Cardiac fibroblast (primary cell): ENCODE results near the gene ESAM.

Experiments
- DNase-seq, 2 donors: peaks; one replicate each; pipeline versions ENCODE4 v3.0.0 to v3.0.0-alpha.2; 2010; ENCODE audit warnings: low read depth in 2 of 2
- H3K4me3 ChIP-seq, 2 donors: replicated peaks in 1 of 2; 1 replicate in 1 of 2; 2 replicates in 1 of 2; pipeline ENCODE4 v1.5.1; 2011; ENCODE audit warnings: low read depth in 2 of 2, low read length in 2 of 2, mild to moderate bottlenecking in 2 of 2, moderate library complexity in 1 of 2
- TF ChIP-seq, protein P1 (sequence below): IDR thresholded peaks from one replicate; pipeline ENCODE4 v1.5.1; 2011; ENCODE audit warnings: low read depth, mild to moderate bottlenecking, low read length, inconsistent platforms

ESAM gene

DNA sequence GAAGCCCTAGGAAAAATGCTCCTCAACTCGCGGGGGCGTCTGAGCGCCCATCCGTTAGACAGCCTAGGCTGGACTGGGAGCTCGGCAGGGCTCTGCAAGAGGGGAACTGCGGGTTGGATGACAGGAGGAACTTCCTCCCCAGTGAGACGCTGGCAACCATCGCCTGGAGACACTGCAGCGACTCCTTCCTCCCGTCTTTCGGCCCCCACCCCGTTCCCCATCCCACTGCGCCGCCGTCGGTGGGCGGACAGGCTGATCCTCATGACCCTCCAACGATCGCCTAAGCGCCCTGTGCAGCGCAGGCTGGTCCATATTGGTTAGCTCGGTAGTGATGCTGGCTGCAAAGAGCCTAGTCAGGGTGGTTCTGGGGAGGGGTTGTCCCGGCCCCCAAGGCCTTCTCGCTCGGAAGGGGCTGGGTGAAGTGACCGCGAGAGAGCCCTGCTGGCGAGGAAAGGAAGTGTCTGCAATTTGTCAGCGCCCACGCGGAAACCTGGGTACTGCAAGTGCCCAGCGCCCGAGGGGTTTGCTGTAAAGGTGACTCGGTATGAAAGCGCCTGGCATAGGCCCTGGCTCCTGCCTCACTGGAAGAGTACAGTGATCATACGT is 21.7 kb downstream of the ESAM start:
- DNase-seq, result peak; percentile 31 to 40
- H3K4me3 ChIP-seq, result peak overlapping the region; percentile 58 to 62
- TF ChIP-seq, protein P1, sequence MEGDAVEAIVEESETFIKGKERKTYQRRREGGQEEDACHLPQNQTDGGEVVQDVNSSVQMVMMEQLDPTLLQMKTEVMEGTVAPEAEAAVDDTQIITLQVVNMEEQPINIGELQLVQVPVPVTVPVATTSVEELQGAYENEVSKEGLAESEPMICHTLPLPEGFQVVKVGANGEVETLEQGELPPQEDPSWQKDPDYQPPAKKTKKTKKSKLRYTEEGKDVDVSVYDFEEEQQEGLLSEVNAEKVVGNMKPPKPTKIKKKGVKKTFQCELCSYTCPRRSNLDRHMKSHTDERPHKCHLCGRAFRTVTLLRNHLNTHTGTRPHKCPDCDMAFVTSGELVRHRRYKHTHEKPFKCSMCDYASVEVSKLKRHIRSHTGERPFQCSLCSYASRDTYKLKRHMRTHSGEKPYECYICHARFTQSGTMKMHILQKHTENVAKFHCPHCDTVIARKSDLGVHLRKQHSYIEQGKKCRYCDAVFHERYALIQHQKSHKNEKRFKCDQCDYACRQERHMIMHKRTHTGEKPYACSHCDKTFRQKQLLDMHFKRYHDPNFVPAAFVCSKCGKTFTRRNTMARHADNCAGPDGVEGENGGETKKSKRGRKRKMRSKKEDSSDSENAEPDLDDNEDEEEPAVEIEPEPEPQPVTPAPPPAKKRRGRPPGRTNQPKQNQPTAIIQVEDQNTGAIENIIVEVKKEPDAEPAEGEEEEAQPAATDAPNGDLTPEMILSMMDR, result peak; percentile 61

GRCh38 chr11:124739479-124740276 is 22.4 kb downstream of the ESAM start, which contains the start of gene NRGN:
Gene NRGN, plus strand, starts transcription at chr11:124739942. Its CDS starts 143 bp downstream, at chr11:124740085.
- TF ChIP-seq, protein P1, result no peak

DNA sequence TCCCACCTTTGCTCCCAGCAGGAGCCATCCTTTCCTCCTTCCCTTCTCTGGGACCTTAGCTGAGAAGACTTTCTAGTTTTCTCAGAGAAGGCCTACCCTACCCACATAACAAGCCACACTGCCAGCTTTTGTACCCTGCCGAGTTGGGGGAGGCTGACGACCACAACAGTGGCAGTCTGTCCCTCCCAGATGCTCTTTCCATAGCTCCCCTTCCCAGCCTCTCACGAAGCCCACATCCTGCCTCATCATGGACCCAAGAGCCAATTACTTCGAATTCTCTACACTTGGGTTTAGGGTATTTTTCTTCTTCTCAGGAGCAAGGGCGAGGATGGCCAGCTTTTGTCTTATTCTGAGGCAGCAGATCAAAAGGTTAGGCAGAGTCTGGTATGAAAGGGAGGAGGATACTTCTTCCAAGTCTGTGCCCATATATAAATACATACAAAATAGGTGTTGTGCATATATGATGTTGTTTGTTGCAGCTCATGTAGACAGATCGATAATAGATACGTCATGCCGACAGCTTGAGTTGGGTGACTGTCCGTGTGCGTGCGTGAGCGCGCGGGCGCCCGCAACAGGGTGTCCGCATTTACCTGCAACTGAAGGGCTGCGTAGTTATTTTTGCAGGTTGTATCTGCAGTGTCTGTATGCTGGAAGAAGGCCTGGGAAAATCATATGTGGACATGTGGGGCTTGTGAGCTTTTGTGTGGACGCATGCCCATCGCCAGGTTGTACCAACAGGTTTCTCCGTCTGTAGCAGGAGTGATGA is 23.2 kb downstream of the ESAM start:
- no peak for DNase-seq
- peak overlapping the region; percentile 58 to 62 for H3K4me3 ChIP-seq
- TF ChIP-seq, protein P1, result no peak

More at GRCh38 chr11:124739479-124740276, 22.4 kb downstream of the ESAM start, which contains the start of gene NRGN:
- peak; percentile 84 to 89 for DNase-seq
- H3K4me3 ChIP-seq, result peak within 1 kb of the TSS; percentile 58 to 62

GRCh38 chr11:124737638-124738305 is 24.3 kb downstream of the ESAM start:
- no peak for DNase-seq
- TF ChIP-seq, protein P1, result no peak
- H3K4me3 ChIP-seq, result no peak overlapping the region

DNA sequence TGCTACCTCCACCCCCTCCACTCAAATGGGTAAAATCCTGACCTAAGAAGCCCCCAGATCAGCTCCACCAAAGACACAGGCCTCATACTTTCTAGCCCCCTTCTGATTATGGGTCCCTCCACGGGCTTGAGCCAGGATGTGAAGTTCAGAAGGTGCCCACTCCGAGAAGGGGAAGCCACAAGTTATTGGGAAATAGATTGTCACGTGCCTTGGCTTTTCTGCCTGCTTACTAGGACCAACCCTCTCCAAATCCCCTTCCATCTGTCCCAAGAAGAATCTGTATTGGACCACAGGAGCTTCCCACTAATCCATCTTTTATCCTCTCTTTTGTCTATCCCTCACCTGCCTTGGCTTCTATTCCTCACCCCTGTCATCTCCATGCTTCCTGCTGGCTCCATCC is 25.4 kb downstream of the ESAM start:
- no peak overlapping the region for H3K4me3 ChIP-seq
- no peak for DNase-seq
- TF ChIP-seq, protein P1, result no peak

- H3K4me3 ChIP-seq, result no peak overlapping the region
These were observed 29.9 kb downstream of the ESAM start for GRCh38 chr11:124732230-124732629.

More at GRCh38 chr11:124732230-124732629, 29.9 kb downstream of the ESAM start:
- DNase-seq, result no peak
- TF ChIP-seq, protein P1, result no peak
